ENCODE results near the gene NACC2.

DNA sequence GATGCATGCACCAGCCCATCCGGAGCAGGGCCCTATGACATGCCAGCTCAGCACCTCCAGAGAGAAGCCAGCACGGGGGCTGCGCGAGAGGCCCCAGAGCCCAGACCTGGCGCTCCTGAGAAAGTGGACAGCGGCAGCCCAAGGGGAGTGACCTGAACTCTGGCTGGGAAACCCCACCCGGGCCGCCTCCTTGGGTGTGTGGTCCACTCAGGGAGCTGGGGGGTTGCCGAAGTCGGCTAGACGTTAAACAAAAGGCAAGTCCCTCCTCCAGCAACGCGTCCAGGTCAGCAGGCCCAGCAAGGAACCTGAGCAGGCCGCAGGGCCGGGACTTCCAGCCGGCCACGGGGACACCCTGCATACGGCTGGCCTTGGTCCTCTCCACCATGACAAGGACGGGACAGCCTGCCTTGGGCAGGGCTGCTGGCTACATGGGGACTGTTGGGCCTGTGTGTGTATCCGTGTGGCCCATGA, 35.7 kb downstream of the NACC2 start:
- TF ChIP-seq POLR2A (IDR thresholded peaks at IDR 0.05) (no peak), POLR2AphosphoS5 (IDR thresholded peaks at IDR 0.05) (no peak)

Data from prostate gland (tissue), 1 donor.